T-helper 17 cell (primary cell): ENCODE data around the gene TTYH2. TPM values are rescaled to one million over a fixed set of nuclear protein-coding genes. Genes with fewer than 3 reads are reported as not detected.

ENCODE experiments used
- ATAC-seq: fragments of 150-1000 bp; cut with Tn5 transposase; 2 replicates; pipeline ENCODE4 v1.10.0; 2021; ENCODE audit warnings: mild to moderate bottlenecking, moderate library complexity
- DNase-seq, 3 donors: peaks; one replicate each; pipeline versions ENCODE4 v3.0.0 to v3.0.0-alpha.2; 2020 to 2021
- H3K9me3 ChIP-seq: one replicate; pipeline ENCODE4 v1.7.0; 2013; ENCODE audit warnings: low read length, mild to moderate bottlenecking; ENCODE audit not compliant: control insufficient read depth, poor library complexity, severe bottlenecking
- H3K27ac Mint-ChIP-seq: one replicate; pipeline ENCODE4 v1.8.0; 2022; ENCODE audit warnings: mild to moderate bottlenecking, moderate library complexity, mixed read lengths
- H3K27me3 Mint-ChIP-seq: one replicate; pipeline ENCODE4 v1.8.0; 2022; ENCODE audit warnings: mixed read lengths
- H3K36me3 Mint-ChIP-seq: one replicate; pipeline ENCODE4 v1.8.0; 2022; ENCODE audit warnings: low read depth, mixed read lengths
- H3K4me1 Mint-ChIP-seq: one replicate; pipeline ENCODE4 v1.8.0; 2022; ENCODE audit warnings: mild to moderate bottlenecking, mixed read lengths
- H3K4me3 Mint-ChIP-seq: one replicate; pipeline ENCODE4 v1.8.0; 2022; ENCODE audit warnings: mild to moderate bottlenecking, moderate library complexity, mixed read lengths
- total RNA-seq, 4 donors: library from RNA in 2 of 4; stranded (reverse) in 2 of 4; gene quantifications; one replicate each; pipeline ENCODE4 v1.2.3 and lab custom pipeline; 2022 to 2026

Gene TTYH2, protein sequence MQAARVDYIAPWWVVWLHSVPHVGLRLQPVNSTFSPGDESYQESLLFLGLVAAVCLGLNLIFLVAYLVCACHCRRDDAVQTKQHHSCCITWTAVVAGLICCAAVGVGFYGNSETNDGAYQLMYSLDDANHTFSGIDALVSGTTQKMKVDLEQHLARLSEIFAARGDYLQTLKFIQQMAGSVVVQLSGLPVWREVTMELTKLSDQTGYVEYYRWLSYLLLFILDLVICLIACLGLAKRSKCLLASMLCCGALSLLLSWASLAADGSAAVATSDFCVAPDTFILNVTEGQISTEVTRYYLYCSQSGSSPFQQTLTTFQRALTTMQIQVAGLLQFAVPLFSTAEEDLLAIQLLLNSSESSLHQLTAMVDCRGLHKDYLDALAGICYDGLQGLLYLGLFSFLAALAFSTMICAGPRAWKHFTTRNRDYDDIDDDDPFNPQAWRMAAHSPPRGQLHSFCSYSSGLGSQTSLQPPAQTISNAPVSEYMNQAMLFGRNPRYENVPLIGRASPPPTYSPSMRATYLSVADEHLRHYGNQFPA
- total RNA-seq (10 to 100 TPM; 19.8 to 23.2 TPM), total RNA-seq (lab: John Stamatoyannopoulos, UW) (26.2 to 40.1 reads per million in 2 donors)

DNA sequence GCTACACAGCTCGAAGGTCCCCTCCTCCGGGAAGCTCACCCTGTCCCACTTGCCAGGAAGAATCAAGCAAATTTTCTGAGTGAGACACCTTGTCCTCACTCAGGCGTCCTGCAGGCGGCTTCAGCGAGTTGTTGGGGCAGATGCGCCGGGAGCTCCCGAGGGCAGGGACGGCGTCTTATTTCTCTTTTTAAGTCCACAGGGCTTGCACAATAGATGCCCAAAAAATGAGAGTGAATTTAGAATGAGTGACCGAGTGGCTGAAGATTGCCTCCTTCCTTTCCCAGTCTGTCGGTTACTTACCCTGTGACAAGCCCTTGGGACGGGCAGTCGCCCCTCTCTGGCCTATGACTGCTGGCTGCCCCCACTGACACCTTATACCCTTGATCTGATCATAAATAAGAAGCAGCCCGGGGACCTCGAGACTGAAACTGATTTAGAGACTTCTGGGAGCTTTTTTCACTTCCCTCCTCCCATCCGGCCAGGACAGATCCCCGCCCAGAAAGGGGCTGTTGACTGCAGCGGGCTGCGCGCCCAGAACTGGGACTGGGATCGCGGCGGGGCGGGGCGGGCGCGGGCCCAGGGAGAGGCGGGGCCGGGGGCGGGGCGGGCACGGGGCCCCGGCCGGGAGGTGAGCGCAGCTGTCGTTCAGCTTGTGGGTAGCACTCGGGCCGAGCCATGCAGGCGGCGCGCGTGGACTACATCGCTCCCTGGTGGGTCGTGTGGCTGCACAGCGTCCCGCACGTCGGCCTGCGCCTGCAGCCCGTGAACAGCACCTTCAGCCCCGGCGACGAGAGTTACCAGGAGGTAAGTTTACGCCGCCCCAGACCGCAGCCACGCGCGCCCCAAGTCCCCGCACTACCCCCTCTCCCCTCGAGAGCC, at the start of gene TTYH2:
Gene TTYH2, plus strand, starts transcription at position 659 of the 879 bp plus-strand sequence. Its CDS starts 17 bp downstream, at position 676.
- peak within 1 kb of the TSS; percentile 93 for H3K27ac Mint-ChIP-seq
- H3K4me1 Mint-ChIP-seq, result peaks cover 38% of the 10 kb centered on the region
- ATAC-seq (peak; percentile 75), DNase-seq (peak; percentile 50 to 78 (median 77))
- H3K4me3 Mint-ChIP-seq, result peak within 1 kb of the TSS; percentile 96
- no peaks in the 10 kb centered on the region for H3K27me3 Mint-ChIP-seq
- peaks cover 4% of the 10 kb centered on the region for H3K36me3 Mint-ChIP-seq
- H3K9me3 ChIP-seq, result no peaks in the 10 kb centered on the region

DNA sequence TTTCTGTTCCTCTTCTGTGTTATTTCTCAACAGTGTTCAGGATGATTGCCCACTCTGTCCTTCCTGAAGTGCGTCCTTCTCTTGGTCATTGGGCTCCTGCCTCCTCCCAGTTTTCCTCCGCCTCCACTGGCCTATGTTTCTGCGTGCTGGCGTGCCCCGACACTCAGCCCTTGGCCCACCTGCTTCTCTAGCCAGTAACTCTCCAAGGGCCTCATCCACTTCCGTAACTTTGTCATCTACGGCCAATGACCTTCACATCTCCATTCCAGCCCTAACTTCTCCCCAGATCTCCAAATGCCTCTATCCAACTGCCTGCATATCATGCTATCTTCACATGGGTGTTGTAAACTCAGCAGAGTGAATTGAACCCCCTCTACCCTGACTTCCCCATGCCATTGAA, 49.5 kb upstream of the TTYH2 start:
- no peaks in the 10 kb centered on the region for H3K4me1 Mint-ChIP-seq
- DNase-seq (no peak), ATAC-seq (no peak)
- H3K36me3 Mint-ChIP-seq, result no peaks in the 10 kb centered on the region
- H3K27ac Mint-ChIP-seq, result no peak overlapping the region
- H3K27me3 Mint-ChIP-seq, result peaks cover 48% of the 10 kb centered on the region
- H3K9me3 ChIP-seq, result peaks cover 3% of the 10 kb centered on the region
- no peak overlapping the region for H3K4me3 Mint-ChIP-seq

DNA sequence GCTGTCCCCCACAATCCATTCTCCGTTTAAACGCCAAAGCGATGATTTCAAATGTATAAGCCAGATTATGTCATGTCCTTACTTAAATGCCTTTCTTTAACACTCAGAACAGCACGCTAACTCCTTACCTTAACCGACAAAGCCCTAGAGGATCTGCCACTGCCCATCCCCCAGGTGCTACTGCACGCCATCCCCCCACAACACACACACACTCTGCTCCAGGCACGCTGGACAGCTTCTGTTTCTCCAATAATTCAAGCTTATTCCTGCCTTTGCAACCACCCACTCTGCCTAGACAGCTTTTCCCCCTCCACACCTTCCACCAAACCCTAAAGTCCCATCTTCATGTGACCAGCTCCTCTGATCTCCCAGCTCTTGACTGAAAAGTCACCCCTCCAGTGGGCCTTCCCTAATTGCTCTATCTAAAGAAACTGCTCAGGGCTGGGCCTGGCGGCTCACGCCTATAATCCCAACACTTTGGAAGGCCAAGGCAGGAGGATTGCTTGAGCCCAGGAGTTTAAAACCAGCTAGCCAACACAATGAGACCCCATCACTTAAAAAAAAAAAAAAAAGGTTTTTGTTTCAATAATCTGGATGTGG, 48.8 kb upstream of the TTYH2 start:
- no peak for DNase-seq
- peaks cover 3% of the 10 kb centered on the region for H3K9me3 ChIP-seq
- Mint-ChIP-seq H3K4me1 (no peaks in the 10 kb centered on the region), H3K4me3 (no peak overlapping the region), H3K36me3 (no peaks in the 10 kb centered on the region), H3K27ac (no peak overlapping the region), H3K27me3 (peaks cover 48% of the 10 kb centered on the region)
- ATAC-seq, result no peak

DNA sequence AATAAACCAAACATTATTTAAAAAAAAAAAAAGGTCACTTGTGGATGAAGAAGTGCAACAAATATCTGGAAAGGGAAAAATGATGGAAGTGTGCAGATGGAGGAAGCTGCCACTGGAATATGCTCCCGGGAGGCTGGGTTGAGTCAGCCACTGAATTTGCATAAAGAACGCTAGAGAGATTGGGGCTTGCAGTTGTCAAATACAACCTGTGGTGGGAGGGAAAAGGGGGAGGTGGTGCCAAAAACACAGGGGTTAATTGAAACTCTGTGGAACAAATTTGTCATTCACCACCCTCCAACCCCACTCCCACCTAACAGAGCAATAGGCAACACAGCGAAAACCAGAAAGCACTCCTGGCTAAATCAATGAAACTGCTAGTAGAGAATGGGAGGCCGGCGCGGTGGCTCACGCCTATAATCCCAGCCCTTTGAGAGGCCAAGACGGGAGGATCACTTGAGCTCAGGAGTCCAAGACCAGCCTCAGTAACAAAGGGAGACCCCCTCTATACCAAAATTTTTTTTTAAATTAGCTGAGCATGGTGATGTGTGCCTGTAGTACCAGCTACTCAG, 47.5 kb upstream of the TTYH2 start:
- Mint-ChIP-seq H3K36me3 (no peaks in the 10 kb centered on the region), H3K27me3 (peaks cover 47% of the 10 kb centered on the region), H3K27ac (no peak overlapping the region), H3K4me3 (no peak overlapping the region), H3K4me1 (no peaks in the 10 kb centered on the region)
- DNase-seq (no peak), ATAC-seq (no peak)
- peaks cover 3% of the 10 kb centered on the region for H3K9me3 ChIP-seq

DNA sequence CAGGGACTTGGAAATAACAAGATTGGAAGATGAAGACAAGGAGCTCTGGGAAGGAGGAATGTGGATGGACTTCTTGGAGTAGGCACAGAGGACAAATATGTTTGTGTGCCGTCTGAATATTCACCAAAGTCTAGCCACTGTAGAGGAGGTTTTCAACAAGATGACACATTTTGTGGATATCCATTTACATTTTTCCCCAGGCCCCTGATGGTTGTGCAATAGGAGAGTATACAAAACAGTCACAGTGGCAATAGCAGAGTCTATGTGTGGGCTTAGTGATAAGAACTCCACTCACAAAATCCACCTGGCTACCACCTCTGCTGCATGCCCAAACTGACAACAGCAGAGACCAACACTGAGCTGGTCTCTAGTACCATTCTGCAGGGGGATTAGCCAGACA, 42.4 kb upstream of the TTYH2 start:
- ATAC-seq, result no peak
- no peak for DNase-seq
- H3K4me1 Mint-ChIP-seq, result peaks cover 4% of the 10 kb centered on the region
- peaks cover 64% of the 10 kb centered on the region for H3K27me3 Mint-ChIP-seq
- no peaks in the 10 kb centered on the region for H3K36me3 Mint-ChIP-seq
- no peak overlapping the region for H3K27ac Mint-ChIP-seq
- peaks cover 1% of the 10 kb centered on the region for H3K9me3 ChIP-seq
- no peak overlapping the region for H3K4me3 Mint-ChIP-seq

DNA sequence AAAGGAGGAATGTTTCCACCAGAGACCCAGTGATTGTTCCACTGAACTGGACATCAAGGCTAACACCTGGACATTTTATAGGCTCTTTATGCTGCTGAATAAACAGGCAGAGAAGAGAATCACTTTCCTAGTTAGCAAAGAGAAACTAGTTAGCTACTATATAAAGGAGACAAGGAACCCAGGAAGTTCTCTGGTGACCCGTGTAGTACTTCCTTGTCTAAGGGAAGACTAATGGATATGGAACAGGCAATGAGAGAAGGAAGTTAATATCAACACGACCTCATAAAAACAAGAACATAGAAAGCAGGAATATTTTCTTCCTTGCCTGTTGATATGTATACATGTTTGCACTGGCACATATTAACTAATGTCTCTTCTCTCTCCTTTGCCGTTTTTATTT, 40.7 kb upstream of the TTYH2 start:
- ATAC-seq (no peak), DNase-seq (no peak)
- H3K4me3 Mint-ChIP-seq, result no peak overlapping the region
- H3K36me3 Mint-ChIP-seq, result no peaks in the 10 kb centered on the region
- no peak overlapping the region for H3K27ac Mint-ChIP-seq
- H3K9me3 ChIP-seq, result no peaks in the 10 kb centered on the region
- peaks cover 8% of the 10 kb centered on the region for H3K4me1 Mint-ChIP-seq
- H3K27me3 Mint-ChIP-seq, result peaks cover 58% of the 10 kb centered on the region

DNA sequence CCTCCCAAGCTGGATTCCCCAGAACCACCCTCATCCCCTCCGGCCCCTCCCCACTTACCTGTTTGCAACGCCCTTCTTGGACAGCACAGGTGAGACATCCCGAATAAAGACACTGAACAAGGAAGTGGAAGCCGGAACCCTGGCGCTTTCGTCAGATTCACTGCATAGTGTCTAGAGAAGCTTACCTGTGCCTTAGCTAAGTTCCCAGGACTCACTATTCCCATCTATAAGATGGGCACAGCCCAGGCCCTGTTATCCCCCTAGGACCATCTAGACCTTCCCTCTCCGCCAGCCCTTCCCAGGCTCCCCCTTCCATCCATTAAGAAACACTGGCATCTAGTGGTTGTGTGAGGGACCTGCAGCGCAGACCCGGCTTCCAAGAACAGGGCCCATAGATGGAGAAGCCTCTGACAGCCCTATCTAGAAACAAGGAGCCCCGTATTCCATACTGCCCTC, 36.8 kb upstream of the TTYH2 start:
- Mint-ChIP-seq H3K27me3 (peaks cover 68% of the 10 kb centered on the region), H3K36me3 (no peaks in the 10 kb centered on the region), H3K4me3 (no peak overlapping the region), H3K4me1 (peaks cover 8% of the 10 kb centered on the region), H3K27ac (no peak overlapping the region)
- no peak for DNase-seq
- peak; percentile 51 for ATAC-seq
- no peaks in the 10 kb centered on the region for H3K9me3 ChIP-seq

DNA sequence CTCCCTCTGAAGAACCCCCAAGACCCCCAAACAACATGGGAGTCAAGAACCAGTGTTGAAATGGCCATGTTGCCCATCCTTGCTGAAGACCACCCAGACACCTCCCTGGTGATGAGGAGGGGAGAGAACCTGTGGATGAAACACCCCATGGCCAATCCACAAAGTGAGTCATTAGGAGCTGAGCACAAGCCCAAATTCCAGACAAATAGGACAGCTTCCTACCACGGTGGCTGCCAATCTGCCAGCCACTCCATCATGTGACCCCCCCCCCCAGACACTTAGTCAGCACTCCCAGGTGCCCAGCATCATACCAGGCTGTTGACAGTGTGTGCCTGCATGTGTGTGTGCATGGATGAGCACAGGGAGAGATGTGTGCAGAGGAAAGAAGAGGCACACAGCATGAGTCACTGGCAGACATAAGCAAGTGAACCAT, 36.3 kb upstream of the TTYH2 start:
- Mint-ChIP-seq H3K27me3 (peaks cover 73% of the 10 kb centered on the region), H3K36me3 (no peaks in the 10 kb centered on the region), H3K27ac (no peak overlapping the region), H3K4me1 (peaks cover 8% of the 10 kb centered on the region), H3K4me3 (no peak overlapping the region)
- DNase-seq (no peak), ATAC-seq (no peak)
- H3K9me3 ChIP-seq, result no peaks in the 10 kb centered on the region

DNA sequence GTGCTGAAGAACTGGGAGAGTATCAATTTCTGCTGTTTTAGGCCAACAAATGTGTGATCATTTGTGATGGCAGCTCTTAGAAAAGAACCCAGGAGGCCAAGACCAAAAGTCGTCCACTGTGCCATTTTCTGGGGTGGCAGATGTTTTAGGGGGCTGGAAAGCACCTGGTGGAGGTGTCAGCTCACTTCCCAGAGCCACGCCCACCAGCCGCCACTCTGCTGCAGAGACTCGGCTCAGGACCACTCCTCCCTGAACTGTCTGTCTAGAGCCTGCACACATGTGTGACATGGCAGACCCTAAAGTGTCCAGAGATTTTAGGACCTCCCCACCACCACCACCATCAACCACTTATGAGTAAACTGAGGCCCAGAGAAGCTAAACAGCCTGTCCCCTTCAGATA, 33.8 kb upstream of the TTYH2 start:
- DNase-seq (no peak), ATAC-seq (no peak)
- no peak overlapping the region for H3K27ac Mint-ChIP-seq
- H3K4me3 Mint-ChIP-seq, result no peak overlapping the region
- H3K27me3 Mint-ChIP-seq, result peaks cover 74% of the 10 kb centered on the region
- peaks cover 4% of the 10 kb centered on the region for H3K4me1 Mint-ChIP-seq
- H3K9me3 ChIP-seq, result no peaks in the 10 kb centered on the region
- no peaks in the 10 kb centered on the region for H3K36me3 Mint-ChIP-seq

DNA sequence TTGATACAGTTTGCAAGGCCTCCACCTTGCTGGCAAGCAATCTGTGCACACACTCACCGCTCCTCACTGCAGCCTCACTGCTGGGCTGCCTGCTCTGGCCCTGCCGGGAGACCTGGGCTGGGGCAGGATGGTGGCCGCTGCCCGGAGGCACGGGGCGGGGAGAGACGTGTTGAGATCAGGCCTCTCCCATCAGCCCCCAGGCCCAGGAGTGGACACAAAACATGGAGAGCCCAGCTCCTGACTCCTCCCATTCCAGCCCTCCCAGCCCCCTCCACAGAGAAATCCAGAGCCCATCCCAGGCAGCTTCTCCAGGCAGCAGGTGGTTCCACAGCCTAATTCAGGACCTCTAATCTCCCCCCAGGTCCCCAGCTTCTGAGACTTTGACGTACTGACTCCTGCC, 33.0 kb upstream of the TTYH2 start:
- no peaks in the 10 kb centered on the region for H3K9me3 ChIP-seq
- DNase-seq, result no peak
- Mint-ChIP-seq H3K4me3 (no peak overlapping the region), H3K36me3 (no peaks in the 10 kb centered on the region), H3K4me1 (peaks cover 4% of the 10 kb centered on the region), H3K27me3 (peaks cover 70% of the 10 kb centered on the region), H3K27ac (no peak overlapping the region)
- ATAC-seq, result no peak

DNA sequence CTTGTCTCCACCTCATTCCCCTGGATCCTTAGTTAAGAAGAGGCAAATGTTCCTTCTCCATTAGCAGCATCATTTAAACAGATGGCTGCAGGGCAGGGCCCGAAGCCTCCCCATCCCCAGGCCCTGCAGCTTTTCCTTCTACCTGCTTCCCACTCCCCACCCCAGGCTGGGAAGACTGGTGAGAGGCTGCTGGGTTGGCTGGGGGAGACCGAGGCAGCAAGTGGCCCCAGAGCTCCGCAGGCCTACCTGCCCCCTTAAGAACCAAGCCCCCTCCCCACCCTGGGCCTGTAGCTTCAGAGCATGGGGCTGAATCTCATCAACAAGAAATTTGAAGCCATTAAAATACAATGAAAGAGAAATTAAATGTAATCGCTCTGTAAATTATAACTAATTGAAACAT, 32.0 kb upstream of the TTYH2 start:
- H3K4me3 Mint-ChIP-seq, result no peak overlapping the region
- H3K27me3 Mint-ChIP-seq, result peaks cover 67% of the 10 kb centered on the region
- peaks cover 4% of the 10 kb centered on the region for H3K4me1 Mint-ChIP-seq
- DNase-seq (no peak), ATAC-seq (no peak)
- H3K27ac Mint-ChIP-seq, result no peak overlapping the region
- no peaks in the 10 kb centered on the region for H3K36me3 Mint-ChIP-seq
- H3K9me3 ChIP-seq, result no peaks in the 10 kb centered on the region

DNA sequence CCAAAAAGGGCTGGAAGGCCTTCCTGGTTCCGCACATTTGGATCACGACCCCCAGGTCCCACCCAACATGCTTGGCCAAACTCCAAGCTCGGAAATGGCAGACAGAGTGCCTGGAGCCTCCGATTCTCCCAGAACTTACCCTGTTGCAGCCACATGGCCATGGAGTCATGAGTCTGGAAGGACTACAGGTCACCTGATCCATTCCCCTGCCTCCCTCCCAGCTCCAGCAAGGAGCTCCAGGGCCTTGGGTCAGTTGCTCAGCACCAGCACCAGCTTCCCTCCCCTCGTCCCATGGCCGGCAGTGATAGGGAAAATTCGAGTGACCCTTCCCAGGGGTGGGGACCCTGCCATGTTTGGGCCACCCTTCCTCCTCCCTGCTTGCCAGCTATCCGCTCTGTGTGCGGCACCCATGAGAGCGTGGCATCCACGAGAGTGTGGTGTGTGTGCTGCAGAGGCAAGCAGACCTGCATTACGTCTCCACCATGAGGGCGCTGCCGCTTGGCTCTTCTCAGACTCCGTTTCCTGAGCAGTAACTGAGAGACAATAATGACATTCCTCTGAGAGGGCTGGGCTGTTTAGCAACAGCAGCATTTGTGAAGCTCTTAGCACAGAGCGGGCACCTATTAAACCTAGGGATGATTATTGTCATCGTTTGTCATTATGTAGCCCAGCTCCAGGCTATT, 31.2 kb upstream of the TTYH2 start:
- ATAC-seq (no peak), DNase-seq (no peak)
- Mint-ChIP-seq H3K36me3 (no peaks in the 10 kb centered on the region), H3K4me1 (no peaks in the 10 kb centered on the region), H3K27ac (no peak overlapping the region), H3K4me3 (no peak overlapping the region), H3K27me3 (peaks cover 63% of the 10 kb centered on the region)
- no peaks in the 10 kb centered on the region for H3K9me3 ChIP-seq
